Measurements from ENCODE around the gene WSCD2. TPM values are rescaled to one million over a fixed set of nuclear protein-coding genes. Genes with fewer than 3 reads are reported as not detected.

Gene WSCD2
- total RNA-seq, 2 experiments from 2014 or later, result not detected

- Mint-ChIP-seq H3K4me3 (no peak overlapping the region), H3K27ac (no peak overlapping the region), H3K4me1 (ENCODE audit: low read depth) (no peaks in the 10 kb centered on the region), H3K27me3 (peaks cover 36% of the 10 kb centered on the region), H3K9me3 (peaks cover 3% of the 10 kb centered on the region), H3K36me3 (ENCODE audit: low read depth) (no peaks in the 10 kb centered on the region)
- DNase-seq (no peak), ATAC-seq (ENCODE audit: poor library complexity) (no peak)
- intact Hi-C loops (cut with DNase I, micrococcal nuclease), result no loop called here
- H3K27ac ChIP-seq (ENCODE audit: low read depth in 1 of 2, low read length in 2 of 2), result no peak overlapping the region
- no peaks in the 10 kb centered on the region for H3K36me3 ChIP-seq (ENCODE audit: insufficient read depth, low read length)
- H3K27me3 ChIP-seq (ENCODE audit: control insufficient read depth in 1 of 2, insufficient read depth in 2 of 2, low read length in 2 of 2), result peaks cover 0 to 6% of the 10 kb centered on the region in 2 experiments
- no peaks in the 10 kb centered on the region for H3K4me1 ChIP-seq (ENCODE audit: insufficient read depth, low read length)
- no peak overlapping the region for H3K4me3 ChIP-seq (ENCODE audit: low read length)
- ChIA-PET POLR2A (no interaction called here), CTCF (no interaction called here)
- no peak for TF ChIP-seq CTCF (IDR thresholded peaks at IDR 0.05)
- H3K9me3 ChIP-seq (ENCODE audit: control insufficient read depth in 1 of 2, insufficient read depth in 1 of 2, low read length in 2 of 2), result peaks cover 0 to 1% of the 10 kb centered on the region in 2 experiments
These were observed 125.6 kb downstream of the WSCD2 start for GRCh38 chr12:108254517-108255251.

GRCh38 chr12:108255252-108255602 lies 126.1 kb downstream of the WSCD2 start:
- CTCF ChIA-PET, result no interaction called here
- peaks cover 0 to 6% of the 10 kb centered on the region in 2 experiments for H3K27me3 ChIP-seq (ENCODE audit: control insufficient read depth in 1 of 2, insufficient read depth in 2 of 2, low read length in 2 of 2)
- intact Hi-C loops (cut with DNase I, micrococcal nuclease), result no loop called here

DNA sequence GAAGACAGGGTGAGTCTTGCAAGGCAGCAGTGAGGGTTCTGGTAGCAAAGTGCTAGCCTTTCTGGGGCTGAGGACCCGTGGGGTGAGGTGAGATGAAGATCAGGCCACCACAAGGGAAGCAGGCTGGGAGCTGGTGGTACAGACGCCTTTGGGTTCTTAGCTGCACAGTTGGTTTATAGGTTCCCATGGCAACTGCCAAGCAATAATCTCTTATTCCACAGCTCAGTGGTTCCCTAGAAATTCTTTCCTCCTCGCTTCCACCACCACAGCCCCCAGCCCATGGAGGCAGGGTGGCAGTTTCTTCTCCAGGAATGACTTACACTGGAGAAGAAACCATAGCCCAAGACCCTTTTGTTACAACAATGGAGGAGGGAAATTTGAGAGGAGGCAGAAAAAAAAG lies 127.9 kb downstream of the WSCD2 start:
- Histone ChIP-seq H3K27ac (ENCODE audit: low read depth in 1 of 2, low read length in 2 of 2) (no peak overlapping the region), H3K36me3 (ENCODE audit: insufficient read depth, low read length) (no peaks in the 10 kb centered on the region), H3K4me3 (ENCODE audit: low read length) (no peak overlapping the region), H3K4me1 (ENCODE audit: insufficient read depth, low read length) (no peaks in the 10 kb centered on the region), H3K9me3 (ENCODE audit: control insufficient read depth in 1 of 2, insufficient read depth in 1 of 2, low read length in 2 of 2) (peaks cover 0 to 21% of the 10 kb centered on the region in 2 experiments), H3K27me3 (ENCODE audit: control insufficient read depth in 1 of 2, insufficient read depth in 2 of 2, low read length in 2 of 2) (peaks cover 0 to 6% of the 10 kb centered on the region in 2 experiments)
- no peak for TF ChIP-seq CTCF (IDR thresholded peaks at IDR 0.05)
- Mint-ChIP-seq H3K9me3 (peaks cover 10% of the 10 kb centered on the region), H3K27ac (no peak overlapping the region), H3K4me3 (no peak overlapping the region), H3K4me1 (ENCODE audit: low read depth) (no peaks in the 10 kb centered on the region), H3K36me3 (ENCODE audit: low read depth) (no peaks in the 10 kb centered on the region), H3K27me3 (peaks cover 14% of the 10 kb centered on the region)
- intact Hi-C loops (cut with DNase I, micrococcal nuclease), result no loop called here
- POLR2A ChIA-PET, result no interaction called here
- ATAC-seq (ENCODE audit: poor library complexity) (no peak), DNase-seq (no peak)
- CTCF ChIA-PET, result interaction anchor here (0.6 kb wide), 1 partner anchor 8 kb away, joined by 4 read pairs; no protein-coding TSS in a partner anchor

More at GRCh38 chr12:108255252-108255602, 126.1 kb downstream of the WSCD2 start:
- Histone ChIP-seq H3K4me3 (ENCODE audit: low read length) (no peak overlapping the region), H3K4me1 (ENCODE audit: insufficient read depth, low read length) (no peaks in the 10 kb centered on the region), H3K27ac (ENCODE audit: low read depth in 1 of 2, low read length in 2 of 2) (no peak overlapping the region), H3K36me3 (ENCODE audit: insufficient read depth, low read length) (no peaks in the 10 kb centered on the region), H3K9me3 (ENCODE audit: control insufficient read depth in 1 of 2, insufficient read depth in 1 of 2, low read length in 2 of 2) (peaks cover 0 to 7% of the 10 kb centered on the region in 2 experiments)
- peaks cover 6% of the 10 kb centered on the region for H3K9me3 Mint-ChIP-seq
- POLR2A ChIA-PET, result no interaction called here
- ATAC-seq (ENCODE audit: poor library complexity) (no peak), DNase-seq (no peak)
- peaks cover 31% of the 10 kb centered on the region for H3K27me3 Mint-ChIP-seq
- no peak overlapping the region for H3K27ac Mint-ChIP-seq
- H3K4me3 Mint-ChIP-seq, result no peak overlapping the region
- H3K36me3 Mint-ChIP-seq (ENCODE audit: low read depth), result no peaks in the 10 kb centered on the region
- TF ChIP-seq CTCF (IDR thresholded peaks at IDR 0.05), result no peak
- no peaks in the 10 kb centered on the region for H3K4me1 Mint-ChIP-seq (ENCODE audit: low read depth)

Measured in CD4-positive, alpha-beta T cell (primary cell).